HT1080 (cell line): ENCODE results near the gene WBP2. TPM values are rescaled to one million over a fixed set of nuclear protein-coding genes. Genes with fewer than 3 reads are reported as not detected.

ENCODE experiments used
- DNase-seq: peaks from one replicate; pipeline ENCODE4 v3.0.0-alpha.2; 2015; ENCODE audit warnings: low read depth
- total RNA-seq: library from RNA; depleted of rRNA; stranded (reverse); fragments of >200 nt; shearing (Covaris generic); gene quantifications from 2 replicates; pipeline ENCODE4 v1.2.3, GENCODE V29; 2014

WBP2 gene
- total RNA-seq, 1 experiment from 2014 or later: 38.3 TPM

DNA sequence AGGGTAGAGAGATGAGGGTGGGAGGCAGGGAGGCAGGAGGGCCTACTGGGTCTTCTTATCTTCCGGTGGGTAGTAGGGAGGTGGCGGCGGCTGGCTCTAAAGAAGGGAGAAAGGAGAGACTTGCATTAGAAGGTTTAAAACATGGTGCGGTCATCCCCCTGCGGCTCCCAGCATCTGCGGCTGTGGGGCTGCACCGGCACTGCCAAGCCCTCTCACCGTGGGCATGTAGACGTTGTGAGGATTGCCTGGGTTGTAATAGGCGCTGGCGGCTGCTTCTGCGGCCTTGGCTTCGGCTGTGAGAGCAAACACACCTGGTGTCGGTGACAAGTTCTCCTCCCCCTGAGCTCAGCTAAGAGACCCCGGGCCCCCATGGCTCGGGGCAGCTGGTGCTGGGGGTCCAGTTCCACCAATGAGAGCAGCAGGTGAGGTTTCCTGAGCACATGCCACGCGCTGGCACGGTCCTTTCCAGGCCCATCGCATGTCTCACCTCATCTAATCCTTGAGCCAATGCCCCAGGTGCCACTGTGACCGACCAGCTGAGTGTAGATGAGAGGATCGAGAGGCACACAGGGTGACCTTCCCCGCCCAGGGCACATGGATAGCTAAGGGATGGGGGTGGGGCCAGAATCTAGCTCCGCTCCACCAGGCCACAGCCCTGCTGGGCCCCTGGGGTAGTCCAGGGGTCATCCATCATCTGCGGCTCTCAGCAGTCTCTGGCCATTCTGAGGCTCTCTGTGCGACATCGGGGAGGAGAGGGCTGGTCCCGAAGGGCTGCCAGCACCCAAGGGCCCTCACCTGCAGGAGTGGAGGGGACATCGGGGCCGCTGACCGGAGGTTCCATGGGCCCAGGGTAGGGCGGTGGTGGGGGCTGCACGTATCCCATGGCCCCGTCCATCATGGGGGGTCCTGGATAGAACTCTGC, 8.2 kb downstream of the WBP2 start:
- no peak for DNase-seq

DNA sequence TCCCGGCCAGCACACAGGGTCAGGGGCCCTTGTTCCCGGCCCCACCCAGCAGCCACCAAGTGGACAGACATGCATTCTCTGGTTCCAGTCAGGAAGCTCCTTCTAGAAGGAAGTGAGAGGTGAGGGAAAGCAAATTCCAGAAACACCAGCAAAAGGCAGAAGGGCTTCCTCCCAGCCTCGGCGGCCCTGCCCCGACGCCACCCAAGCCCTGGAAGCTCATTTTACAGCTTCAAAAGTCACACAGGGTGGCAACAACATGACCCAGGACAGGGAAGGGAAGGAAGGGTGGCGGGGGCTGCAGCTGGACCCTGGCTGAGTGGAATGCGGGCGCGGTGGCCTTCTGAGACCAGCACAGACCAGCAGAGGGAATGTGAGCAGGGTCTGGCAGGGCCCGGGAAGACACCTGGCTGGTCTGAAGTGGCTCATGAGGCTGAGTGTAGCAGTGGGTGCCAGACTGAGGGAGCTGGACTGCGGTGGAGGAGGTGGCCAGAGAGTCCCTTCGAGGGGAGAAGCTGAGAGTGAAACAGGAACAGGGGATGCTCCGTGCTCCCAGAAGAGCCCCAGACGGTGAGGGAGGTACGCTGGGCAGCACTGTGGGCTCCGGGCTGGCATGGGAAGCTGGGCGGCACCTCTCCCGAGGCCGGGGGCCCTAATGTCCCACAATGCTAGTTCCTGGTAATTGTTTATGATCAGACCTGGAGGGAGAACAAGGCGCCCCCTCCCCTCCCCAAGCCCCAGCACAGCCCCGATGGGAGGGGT, 9.0 kb downstream of the WBP2 start:
- no peak for DNase-seq

DNA sequence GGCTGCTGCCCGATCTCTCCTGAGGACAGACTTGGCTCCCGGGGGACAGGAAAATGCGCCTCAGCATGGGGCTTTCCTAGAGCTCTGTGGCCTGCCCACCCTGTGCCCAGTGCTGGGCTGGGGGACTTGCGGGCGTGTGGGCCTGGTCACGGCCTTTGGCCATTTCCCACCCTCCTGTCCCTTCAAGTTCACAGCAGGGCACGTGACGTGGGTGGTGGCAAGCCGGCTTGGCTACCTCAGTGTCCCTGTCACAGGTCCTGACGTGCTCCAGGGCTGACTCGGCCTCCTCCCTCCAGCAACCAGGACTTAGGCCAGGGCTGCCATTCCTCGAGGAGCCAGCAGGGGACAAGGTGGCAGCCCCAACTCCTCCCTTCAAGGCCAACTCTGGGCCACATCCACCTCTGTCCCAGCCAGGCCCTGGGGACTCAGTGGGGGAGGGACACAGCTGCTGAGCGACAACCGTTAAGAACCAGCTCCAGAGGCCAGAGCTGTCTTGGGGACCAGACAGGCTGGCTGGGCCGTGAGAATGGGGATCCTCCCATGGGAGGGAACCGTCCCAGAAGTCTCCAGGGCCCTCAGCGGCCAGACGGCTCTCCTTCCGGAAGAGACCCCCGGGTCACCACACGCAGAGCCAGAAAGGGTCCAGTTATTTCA, 9.9 kb downstream of the WBP2 start:
- peak; percentile 65 for DNase-seq

- no peak for DNase-seq
These were observed 10.5 kb downstream of the WBP2 start for GRCh38 chr17:75844530-75845057.

- DNase-seq: no peak
These were observed 11.3 kb downstream of the WBP2 start, which contains the start of gene UNC13D for GRCh38 chr17:75843577-75844529. Gene UNC13D, minus strand, starts transcription at chr17:75844404. Its CDS starts 67 bp downstream, at chr17:75844337.

DNA sequence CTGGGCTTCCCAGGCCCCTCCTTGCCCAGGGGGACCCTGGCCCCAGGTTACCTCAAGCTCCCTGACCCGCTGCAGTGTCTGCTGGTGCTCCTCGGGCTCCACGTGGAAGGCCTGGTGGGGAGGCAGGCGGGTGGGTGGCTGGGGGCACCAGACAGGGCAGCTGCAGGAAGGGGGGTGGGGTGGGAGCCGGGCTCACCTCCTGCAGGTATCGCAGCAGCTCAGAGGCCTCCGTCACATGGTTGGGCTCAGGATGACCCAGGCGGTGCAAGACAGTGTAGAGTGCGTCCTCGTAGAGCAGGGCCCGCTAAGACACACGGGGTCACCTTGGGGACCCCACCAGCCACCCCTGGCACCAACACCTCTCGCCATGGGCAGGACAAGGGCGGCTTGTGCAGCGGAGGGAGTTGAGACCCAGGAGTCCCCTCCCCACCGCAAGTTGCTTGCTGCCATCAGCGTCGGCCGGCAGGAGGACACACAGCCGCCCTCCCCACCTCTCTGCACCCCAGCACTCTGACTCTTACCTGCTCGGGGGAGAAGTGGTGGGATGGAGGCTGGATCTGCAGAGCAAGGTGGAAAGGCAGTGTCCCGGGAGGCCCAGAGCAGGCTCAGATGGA, 12.1 kb downstream of the WBP2 start:
- no peak for DNase-seq

GRCh38 chr17:75842411-75842810, 12.7 kb downstream of the WBP2 start:
- DNase-seq: no peak

- DNase-seq: no peak
These were observed 14.4 kb downstream of the WBP2 start for GRCh38 chr17:75840799-75841164.

DNA sequence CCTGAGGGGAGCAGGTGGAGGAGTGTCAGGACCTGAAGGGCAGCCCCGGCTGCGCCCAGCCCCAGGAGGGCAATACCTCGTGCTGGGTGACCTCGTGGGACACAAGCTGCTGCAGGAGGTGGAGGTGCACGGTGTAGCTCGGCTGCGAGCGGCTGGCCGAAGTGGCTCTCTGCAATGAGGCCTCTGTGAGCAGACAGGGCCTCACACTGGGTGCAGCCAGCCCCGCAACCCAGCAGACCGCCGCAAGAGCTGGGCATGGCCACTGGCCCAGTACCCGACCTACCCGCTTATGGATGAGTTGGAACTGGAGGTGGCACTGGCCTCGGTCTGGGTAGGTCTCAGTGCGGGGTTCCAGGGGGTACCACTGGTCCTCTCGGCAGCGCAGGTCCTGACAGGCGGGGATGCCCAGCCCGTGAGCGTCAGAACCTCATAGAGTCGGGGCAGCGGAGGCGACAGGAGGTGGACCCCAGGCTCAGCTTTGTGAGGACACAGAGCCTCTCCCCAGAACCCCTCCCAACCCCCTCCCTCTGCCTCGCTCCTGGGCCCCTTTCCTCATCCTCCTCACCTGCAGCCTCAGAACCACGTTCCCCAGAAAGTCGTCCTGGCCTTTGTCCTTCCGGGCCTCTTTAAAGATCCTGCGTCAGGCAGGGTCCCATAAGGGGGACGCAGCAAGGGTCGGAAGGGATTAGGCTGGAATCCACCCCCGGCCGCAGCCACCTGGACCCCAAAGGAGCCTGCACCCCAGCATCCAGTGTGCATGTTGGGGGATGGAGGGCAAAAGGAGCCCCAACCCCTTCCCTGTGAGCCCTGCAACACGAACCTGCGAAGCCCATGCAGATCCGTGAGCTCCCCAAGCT, 15.0 kb downstream of the WBP2 start:
- no peak for DNase-seq

- DNase-seq: no peak
These were observed 16.7 kb downstream of the WBP2 start for GRCh38 chr17:75838410-75838809.

DNA sequence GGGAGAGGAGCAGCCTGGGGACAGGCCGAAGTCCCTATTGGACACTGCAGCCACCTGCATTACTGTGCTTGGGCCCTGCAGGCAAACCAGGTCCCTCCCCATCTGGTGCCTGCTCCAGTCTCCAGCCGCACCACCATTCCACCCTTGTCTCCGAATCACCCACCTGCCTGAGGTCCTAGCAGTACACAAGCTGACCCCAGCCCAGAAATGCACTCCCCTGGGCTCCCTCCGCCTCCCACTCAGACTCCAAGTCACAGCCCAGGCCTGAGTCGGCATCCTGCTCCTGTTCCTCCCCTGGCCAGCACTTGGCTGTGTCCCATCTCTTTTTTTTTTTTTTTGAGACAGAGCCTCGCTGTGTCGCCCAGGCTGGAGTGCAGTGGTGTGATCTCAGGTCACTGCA, 17.2 kb downstream of the WBP2 start:
- DNase-seq: no peak

- DNase-seq: no peak
These were observed 18.5 kb downstream of the WBP2 start for GRCh38 chr17:75836605-75837004.

DNA sequence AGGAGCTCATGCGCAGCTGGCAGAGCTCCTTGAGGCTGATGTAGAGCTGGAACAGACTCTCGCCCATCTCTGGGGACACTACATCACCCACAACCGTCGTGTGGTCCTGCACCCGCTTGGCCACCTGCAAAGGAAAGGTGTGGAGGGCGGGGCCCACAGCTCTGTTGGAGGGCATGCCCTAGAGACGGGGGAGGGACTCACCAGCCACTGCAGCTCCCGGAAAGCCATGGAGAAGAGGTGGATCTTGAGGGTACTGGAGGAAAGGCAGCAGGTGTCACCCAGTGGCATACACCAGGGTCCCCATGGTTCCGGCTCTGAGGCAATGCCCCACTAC, 19.5 kb downstream of the WBP2 start:
- no peak for DNase-seq

- DNase-seq: no peak
These were observed 20.0 kb downstream of the WBP2 start for GRCh38 chr17:75834928-75835653.

DNA sequence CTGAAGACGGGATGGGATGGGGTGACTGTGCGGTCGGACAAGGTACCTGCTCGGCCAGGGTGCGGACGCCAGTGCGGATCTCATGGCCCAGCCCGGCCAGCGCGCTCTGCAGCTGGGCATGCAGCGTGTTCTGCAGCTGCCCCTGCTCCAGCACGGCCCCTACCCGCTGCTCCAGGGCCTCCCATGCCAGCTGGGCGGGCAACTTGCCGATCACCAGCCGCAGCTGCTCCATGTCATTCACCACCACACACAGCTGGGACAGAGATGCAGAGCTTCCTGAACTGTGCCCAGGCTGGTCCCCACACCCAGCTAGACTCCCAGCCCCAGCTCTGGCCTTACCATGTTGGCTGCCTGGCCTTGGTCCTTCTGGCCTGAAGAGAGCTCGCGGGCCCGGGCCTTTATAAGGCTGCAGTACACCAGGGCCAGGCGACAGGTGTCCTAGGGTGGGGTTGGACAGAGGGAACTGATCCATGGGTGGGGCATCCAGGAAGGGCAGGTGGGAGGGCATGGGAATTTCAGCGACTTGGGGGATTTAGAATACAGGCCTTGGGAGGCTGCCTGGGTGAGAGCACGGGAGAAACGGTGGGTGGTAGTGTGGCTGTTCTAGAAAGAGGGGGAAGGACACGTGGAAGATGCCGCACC, 20.7 kb downstream of the WBP2 start:
- no peak for DNase-seq

DNA sequence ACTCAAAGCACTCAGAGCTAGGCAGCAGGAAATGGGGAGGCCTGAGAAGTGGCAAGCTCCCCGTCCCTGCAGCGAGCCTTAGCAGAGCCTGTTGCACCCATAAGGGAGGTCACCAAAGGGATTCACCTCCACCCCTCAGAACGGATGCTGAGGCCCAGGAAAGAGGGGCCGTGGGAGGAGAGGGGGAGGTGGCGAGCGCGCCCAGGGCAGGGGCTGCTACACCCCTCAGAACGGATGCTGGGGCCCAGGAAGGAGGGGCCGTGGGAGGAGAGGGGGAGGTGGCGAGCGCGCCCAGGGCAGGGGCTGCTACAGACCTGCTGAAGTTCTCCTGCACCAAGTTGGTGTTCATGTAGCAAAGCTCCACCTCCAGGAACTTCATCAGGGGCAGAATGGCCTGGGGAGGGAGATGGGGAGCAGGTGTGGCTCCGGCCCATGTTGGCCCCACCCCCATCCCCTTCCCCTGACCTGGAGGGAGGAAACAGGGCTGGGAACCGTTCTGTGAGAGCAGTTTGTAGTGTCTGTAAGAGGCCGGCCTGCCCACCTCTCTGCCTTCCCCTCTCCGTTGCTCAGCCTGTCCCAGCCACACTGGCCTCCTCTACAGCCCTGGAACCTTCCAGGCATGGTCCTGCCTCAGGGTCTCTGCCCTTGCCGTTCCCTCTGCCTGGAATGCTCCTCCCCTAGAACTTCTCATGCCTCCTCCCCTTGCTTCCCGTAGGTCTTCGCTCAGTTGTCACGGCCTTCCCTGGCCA, 22.3 kb downstream of the WBP2 start:
- no peak for DNase-seq

DNA sequence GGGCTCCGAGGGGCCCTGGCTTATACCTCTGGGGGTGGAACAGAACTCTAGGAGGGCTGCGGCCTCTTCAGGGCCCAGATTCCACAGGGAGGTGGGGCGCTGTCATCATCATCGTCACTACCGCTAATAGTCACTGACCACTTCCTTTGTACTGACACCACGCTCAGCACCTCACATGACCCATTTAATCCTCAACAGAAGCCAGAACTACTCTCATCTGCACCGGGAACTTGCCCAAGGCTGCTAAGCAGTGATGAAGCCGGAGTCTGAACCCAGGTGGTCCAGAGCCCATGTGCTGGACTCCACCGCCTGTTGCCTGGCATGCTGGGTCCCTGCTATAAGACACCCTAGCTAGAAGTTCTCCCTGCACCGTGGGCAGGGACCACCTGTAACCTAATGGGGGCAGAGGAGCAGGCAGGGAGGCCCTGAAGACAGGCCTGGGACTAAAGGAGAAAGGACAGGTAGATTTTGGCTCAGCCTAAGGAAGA, 22.9 kb downstream of the WBP2 start:
- DNase-seq: peak; percentile 94
